AG10803 (cell line): ENCODE data around the gene ANKRD63.

Experiments used
- DNase-seq: peaks from one replicate; pipeline ENCODE4 v3.0.0; 2010; ENCODE audit warnings: low read depth
- H3K4me3 ChIP-seq: 2 replicates; pipeline ENCODE4 v1.5.1; 2011; ENCODE audit warnings: mild to moderate bottlenecking, low read length, control low read depth
- CTCF ChIP-seq: conservative IDR thresholded peaks from 2 replicates; pipeline ENCODE4 v1.5.1; 2011; ENCODE audit warnings: mild to moderate bottlenecking, low read length, control low read depth, inconsistent platforms

ANKRD63 gene

GRCh38 chr15:40246496-40247280 is 36.2 kb downstream of the ANKRD63 start:
- no peak for TF ChIP-seq CTCF
- no peak for DNase-seq
- H3K4me3 ChIP-seq: no peak overlapping the region

- TF ChIP-seq CTCF: no peak
- no peak for DNase-seq
- no peak overlapping the region for H3K4me3 ChIP-seq
Measured at GRCh38 chr15:40245666-40246450, 37.0 kb downstream of the ANKRD63 start.

- TF ChIP-seq CTCF: no peak
- H3K4me3 ChIP-seq: no peak overlapping the region
- DNase-seq: no peak
Measured at GRCh38 chr15:40244961-40245523, 37.8 kb downstream of the ANKRD63 start.

GRCh38 chr15:40243126-40243810 is 39.6 kb downstream of the ANKRD63 start:
- no peak for DNase-seq
- no peak for TF ChIP-seq CTCF
- no peak overlapping the region for H3K4me3 ChIP-seq

- H3K4me3 ChIP-seq: no peak overlapping the region
- no peak for DNase-seq
- no peak for TF ChIP-seq CTCF
Measured at GRCh38 chr15:40242601-40243000, 40.3 kb downstream of the ANKRD63 start.

GRCh38 chr15:40242213-40242599 is 40.7 kb downstream of the ANKRD63 start:
- no peak overlapping the region for H3K4me3 ChIP-seq
- no peak for TF ChIP-seq CTCF
- no peak for DNase-seq
